NCI-H69 (cell line): ENCODE results near the gene STAT5A.
"Not testable (repeated sequence)": the region's sequence is repeated elsewhere in the genome, so short reads cannot be mapped to it uniquely, and the experiment has no call there.

Experiments
- DNase-seq: peaks from one replicate; lab custom pipeline; 2025; lab: John Stamatoyannopoulos, UW

STAT5A gene

DNA sequence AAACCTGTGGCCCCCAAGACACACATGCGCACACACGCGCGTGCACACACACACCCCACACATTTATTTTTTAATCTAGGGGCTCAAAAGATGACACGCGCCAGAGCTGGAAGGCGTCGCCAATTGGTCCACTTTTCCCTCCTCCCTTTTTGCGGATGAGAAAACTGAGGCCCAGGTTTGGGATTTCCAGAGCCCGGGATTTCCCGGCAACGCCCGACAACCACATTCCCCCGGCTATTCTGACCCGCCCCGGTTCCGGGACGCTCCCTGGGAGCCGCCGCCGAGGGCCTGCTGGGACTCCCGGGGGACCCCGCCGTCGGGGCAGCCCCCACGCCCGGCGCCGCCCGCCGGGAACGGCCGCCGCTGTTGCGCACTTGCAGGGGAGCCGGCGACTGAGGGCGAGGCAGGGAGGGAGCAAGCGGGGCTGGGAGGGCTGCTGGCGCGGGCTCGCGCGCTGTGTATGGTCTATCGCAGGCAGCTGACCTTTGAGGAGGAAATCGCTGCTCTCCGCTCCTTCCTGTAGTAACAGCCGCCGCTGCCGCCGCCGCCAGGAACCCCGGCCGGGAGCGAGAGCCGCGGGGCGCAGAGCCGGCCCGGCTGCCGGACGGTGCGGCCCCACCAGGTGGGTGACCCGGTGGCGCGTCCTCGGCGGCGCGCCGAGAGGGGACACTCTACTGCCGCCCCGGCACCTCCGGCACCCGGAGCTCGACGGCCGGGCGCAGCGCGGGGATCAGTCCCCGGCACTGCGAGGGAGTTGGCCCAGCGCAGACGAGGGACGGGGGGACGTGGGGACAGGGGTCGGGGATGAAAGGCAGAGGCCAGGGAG is at the start of gene STAT5A:
Gene STAT5A (plus strand): TSS at position 522 of the 826 bp plus-strand sequence. CDS start 914 bp downstream, outside the sequence.
- DNase-seq, result peak; percentile 86

DNA sequence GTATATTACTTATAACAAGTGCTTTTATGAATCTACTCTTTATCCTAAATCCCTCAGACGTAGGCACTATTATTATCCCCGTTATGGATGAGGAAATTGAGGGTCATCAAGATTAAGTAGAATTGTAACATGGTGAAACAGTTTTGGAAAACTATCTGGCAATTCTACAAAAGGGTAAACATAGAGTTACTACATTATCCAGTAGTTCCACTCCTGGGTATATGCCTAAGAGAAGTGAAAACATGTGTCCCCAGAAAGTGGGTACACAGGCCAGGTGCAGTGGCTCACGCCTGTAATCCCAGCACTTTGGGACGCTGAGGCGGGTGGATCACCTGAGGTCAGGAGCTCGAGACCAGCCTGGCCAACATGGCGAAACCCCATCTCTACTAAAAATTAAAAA is 48.7 kb upstream of the STAT5A start:
- DNase-seq, result not testable (repeated sequence)

DNA sequence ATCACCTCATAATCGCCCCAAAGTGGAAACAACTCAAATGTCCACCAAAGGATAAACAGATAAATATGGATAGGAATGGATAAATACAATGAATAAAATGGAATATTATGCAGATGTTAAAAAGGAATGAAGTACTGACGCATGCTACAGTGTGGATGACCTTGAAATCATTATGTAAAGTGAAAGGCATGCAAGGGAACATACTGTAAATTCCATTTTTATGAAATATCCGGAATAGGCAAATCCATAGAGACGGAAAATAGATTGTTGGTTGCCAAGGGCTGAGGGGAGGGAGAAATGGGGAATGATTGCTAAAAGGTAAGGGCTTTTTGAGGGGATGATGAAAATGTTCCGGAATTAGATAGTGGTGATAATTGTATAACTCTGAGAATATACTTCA is 48.1 kb upstream of the STAT5A start:
- no peak for DNase-seq

DNA sequence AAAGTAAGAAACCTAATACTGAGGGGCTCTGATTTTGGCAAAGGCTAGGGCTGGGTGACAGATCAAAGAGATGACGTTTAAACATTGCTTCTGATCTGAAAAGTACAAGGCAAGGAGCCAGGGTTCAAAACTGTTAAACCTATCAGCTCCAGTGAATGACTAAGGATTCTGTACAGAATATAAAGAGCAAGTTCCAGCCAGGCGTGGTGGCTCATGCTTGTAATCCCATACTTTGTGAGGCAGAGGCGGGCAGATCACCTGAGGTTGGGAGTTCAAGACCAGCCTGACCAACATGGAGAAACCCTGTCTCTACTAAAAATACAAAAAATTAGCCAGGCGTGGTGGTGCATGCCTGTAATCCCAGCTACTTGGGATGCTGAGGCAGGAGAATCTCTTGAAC is 47.4 kb upstream of the STAT5A start:
- not testable (repeated sequence) for DNase-seq

DNA sequence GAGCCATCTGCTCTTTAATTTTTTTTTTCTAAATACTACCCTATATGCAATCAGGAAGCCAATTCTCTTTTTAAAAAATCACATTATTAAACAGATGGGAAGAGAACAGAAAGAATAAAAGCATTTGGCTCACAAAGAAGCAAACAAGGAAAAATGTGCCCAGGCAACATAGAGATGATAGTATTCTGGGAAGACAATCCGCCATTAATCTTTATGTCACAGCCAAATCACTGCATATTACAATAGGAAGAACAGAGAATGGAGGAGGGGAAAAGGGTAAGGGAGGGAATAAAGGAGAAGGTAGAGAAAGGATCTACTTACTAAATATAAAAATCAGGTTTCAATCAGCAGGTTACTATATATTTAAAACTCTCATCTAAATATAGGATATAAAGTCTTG is 46.4 kb upstream of the STAT5A start:
- no peak for DNase-seq

DNA sequence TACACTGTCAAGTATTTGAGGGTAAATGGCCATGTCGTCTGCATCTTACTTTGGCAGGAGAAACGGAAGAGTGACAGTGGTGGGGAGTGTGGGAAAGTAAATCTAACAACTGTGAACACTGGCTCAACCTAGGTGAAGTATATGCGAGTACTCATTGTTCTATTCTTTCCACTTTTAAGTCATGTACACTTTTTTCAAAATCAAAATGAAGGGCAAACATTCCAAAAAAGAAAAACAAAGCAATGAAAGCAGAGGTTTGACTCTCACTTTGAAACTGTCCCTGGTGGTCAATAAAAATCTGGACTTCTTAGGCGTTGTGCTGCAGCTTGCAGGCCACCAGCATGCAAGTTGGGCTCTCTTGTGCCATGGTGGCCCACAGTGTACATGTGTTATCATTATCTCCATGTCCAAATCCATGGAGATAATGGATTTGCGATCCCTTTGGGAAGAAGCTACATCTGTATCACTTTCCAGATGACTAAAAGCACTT is 44.8 kb upstream of the STAT5A start:
- no peak for DNase-seq

DNA sequence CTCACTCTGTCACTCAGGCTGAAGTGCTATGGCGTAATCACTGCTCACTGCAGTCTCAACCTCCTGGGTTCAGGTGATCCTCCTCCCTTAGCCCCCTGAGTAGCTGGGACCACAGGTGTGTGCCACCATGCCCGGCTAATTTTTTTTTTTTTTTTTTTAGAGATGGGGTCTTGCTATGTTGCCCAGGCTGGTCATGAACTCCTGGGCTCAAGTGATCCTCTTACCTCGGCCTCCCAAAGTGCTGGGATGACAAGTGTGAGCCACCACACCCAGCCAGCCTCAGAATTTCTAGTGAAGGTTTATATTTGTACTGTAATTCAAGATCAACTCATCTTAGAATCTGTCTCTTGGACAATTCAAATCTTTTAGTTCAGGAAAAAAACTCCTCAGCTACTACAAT is 44.2 kb upstream of the STAT5A start:
- DNase-seq, result not testable (repeated sequence)

DNA sequence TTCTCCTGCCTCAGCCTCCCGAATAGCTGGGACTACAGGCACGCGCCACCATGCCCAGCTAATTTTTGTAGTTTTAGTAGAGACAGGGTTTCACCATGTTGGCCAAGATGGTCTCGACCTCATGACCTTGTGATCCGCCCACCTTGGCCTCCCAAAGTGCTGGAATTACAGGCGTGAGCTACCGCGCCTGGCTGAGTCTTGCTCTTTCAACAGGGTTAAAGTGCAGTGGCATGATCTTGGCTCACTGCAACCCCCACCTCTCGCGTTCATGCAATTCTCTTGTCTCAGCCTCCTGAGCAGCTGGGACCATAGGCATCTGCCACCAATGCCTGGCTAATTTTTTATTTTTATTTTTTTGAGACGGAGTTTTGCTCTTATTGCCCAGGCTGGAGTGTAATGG is 43.1 kb upstream of the STAT5A start:
- DNase-seq, result not testable (repeated sequence)

DNA sequence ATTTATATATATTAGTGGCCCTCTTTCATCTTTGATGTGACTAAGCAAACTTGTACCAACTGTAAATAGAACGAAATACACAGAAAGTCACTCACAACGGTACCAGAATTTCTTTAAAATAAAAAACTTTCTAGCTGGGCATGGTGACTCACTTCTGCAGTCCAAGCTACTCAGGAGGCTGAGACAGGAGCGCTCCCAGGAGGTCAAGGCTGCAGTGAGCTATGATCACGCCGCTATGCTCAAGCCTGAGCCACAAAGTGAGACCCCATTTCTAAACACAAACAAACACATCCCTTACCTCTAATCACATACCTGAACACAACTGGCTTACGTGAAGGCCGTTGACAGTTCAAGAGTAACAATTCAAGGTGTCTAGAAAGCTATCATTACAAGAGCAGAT is 41.8 kb upstream of the STAT5A start:
- no peak for DNase-seq

DNA sequence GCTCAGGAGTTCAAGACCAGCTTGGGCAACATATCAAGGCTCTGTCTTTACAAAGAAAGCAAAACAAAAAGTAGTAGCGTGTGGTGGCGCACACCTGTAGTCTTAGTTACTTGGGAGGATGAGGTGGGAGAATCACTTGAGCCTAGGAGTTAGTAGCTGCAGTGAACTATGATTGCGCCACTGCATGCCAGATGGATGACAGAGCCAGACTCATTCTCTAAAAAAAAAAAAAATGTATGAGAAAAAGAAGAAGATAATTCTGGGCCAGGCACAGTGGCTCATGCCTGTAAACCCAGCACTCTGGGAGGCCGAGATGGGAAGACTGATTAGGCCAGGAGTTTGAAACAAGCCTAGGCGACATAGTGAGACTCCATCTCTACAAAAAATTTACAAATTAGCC is 40.6 kb upstream of the STAT5A start:
- DNase-seq, result no peak

DNA sequence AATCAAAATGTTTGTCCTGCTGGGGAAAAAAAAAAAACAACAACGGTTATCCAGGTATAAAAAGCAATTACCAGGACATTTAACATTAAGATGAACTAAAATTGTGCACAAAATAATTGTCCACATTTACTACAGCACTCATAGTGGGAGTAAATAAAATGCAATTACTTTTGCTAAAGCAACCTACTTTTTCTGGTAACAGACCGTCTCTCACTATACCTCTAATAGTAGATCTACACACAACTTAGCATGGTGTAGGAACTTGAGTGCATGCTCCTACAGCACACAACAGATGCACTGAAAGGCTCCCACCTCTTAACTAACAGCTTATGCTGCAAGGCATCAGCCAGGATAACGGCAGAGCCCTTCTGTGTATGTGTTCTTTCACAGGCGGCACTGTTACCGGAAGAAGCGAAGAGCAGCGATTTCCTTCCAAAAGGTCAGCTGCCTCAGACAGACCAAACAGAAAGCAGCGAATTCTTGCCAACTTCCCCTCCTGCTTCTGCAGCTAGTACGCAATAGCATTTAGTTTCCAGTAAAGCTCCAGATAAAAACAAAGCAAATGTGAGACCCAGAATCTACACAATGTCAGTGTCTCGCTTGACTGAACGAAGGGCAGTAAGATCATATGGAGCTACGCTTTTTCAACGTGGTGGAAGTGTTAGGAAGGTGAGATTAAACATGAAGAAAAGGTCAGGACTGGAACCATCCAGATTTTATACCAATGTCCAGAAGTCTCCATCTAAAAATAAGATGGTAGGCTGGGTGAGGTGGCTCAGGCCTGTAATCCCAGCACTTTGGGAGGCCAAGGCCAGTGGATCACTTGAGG is 39.7 kb upstream of the STAT5A start:
- peak; percentile 65 for DNase-seq

DNA sequence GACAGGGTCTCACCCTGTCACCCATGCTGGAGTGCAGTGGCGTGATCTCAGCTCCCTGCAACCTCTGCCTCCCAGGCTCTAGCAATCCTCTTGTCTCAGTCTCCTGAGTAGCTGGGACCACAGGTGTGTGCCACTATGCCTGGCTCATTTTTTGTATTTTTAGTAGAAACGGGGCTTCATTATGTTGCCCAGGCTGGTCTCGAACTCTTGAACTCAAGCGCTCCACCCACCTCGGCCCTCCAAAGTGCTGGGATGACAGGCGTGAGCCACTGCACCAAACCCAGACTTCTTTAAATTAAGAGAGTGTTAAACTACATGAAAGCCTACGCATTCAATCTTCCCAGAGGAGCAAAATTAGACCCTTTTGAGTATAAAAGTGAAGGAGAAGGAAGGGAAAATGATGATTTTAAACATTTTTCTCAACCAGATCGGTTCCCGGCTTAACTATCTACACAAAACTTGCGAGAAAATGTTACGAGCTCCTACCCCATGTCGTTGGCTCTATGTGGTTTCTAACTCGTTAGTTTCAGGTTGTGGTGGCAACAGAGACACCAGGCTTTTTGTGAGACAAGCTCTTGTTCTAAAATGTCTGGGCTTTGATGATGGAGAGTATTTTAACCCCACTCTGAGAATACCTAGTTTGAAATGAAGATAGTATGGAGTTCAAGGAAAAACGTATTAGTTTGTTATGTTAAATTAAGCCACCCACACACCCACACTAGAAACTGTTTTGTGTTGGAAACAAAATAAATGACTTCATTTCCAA is 38.4 kb upstream of the STAT5A start:
- DNase-seq, result no peak

DNA sequence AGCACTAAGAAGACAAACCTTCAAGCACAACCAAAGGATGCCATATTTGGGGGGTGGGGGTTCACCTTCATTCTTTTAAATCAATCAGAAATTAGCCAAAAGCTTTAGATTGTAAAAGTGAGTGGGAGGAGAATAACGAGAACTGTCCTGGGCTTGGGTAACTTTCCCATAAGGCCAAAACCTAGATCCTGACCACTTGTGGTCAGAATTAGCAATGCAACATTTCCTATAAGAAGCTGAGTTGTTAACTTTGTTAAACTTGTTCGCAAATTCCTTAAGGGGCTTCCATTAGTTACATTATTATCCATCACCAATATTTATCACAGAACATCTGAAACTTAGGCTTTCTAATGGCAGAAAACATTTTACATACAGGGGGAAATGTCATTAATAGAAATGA is 37.2 kb upstream of the STAT5A start:
- DNase-seq, result no peak

DNA sequence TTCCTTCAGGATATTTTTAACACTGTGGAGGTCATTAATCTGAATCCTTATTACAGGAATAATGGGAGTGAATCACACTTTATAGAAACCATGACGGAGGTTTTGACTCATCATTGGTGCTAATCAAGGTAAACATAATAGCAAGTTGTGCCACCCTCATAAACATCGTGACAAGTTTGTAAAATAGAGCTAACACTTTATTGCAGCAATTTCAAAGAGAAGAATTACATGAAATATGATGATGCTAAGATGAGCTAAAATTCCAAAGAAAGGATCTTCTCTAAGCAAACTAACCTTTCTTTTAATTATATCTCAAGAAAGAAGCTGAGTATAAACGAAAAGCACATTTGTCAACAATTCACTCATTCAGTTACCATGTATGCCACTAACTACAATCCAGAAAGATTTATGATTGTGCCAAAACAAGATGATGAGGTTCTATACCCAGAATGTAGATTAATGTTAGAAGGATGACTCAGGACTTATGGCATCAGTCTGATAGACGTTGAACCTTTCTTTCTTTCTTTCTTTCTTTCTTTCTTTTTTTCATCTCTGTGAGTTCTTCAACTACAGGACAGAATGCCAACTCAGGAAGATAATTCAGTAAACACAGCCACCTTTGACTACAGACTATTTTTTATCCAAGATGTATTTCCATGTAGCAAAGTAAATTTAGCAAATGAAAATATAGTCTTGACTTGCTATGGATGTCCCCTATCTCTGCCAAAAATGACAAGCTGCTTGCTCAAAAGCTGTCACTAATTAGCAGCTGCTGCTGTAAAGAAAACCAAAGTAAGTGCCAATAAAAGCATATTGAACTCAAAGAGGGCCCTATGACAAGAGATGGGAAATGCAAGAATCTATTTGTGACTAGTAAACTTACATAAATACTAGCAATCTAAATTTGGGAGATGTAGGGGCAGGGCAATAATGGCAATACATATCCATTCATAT is 35.4 kb upstream of the STAT5A start:
- peak; percentile 46 for DNase-seq

DNA sequence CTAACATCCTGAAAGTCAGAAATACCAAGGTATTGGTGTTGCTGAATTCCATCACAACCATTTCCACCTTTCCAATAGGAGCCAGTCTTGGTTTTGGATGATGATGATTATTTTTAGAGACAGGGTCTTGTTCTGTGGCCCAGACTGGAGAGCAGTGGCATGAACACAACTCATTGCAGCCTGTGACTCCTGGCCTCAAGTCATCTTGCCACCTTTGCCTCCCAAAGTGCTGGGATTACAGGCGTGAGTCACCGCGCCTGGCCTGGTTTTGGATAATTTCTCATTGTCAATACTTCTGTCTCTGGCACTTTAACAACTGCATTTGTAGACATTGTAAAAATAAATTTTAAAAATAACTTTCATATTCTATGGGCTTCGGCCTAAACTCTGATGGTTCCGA is 34.7 kb upstream of the STAT5A start:
- DNase-seq, result no peak

DNA sequence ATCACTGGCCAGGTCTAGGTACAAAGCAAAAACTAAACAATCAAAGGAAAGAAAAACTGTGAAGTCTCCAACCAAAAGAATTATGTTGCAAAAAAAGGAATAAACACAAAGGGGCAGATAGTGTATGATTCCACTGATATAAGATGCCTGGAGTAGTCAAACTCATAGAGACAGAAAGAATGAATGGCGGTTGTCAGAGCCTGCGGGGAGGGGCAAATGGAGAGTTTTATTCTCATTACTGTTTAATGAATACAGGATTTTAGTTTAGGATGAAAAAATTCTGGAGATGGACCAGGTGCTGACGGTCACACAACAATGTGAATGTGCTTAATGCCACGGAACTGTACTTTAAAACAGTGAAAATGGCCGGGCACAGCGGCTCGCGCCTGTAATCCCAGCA is 32.9 kb upstream of the STAT5A start:
- no peak for DNase-seq

DNA sequence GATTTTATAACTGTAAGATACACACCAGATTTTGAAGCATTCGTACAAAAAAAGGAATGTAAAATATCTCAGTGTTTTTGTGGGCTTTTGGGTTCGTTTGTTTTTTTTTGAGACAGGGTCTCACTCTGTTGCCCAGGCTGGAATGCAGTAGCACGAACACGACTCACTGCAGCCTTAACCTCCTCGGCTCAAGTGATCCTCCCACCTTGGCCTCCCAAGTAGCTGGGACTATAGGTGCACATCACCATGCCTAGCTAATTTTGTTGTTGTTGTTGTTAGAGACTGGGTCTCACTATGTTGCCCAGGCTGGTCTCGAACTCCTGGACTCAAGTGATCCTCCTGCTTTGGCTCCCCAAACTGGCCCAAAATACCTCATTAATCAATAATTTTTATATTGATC is 28.0 kb upstream of the STAT5A start:
- no peak for DNase-seq

DNA sequence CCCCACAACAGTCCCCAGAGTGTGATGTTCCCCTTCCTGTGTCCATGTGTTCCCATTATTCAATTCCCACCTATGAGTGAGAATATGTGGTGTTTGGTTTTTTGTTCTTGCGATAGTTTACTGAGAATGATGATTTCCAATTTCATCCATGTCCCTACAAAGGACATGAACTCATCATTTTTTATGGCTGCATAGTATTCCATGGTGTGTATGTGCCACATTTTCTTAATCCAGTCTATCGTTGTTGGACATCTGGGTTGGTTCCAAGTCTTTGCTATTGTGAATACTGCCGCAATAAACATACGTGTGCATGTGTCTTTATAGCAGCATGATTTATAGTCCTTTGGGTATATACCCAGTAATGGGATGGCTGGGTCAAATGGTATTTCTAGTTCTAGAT is 23.9 kb upstream of the STAT5A start:
- DNase-seq, result not testable (repeated sequence)

DNA sequence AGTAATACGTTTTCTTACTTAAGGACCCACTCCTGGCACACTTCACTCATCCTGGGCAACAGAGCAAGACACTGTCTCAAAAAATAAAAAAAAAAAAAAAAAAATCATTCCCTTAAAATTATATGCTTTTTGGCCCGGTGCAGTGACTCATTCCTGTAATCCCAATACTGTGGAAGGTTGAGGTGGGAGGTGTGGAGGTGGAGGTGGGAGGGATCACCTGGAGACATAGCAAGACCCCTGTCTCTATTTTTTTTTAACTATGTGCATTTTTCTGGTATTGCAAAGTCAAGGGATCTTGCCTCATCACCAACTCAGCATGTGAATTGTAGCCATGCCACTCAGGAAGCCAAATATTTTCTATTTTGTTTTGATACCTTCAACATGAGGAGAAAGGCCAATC is 21.8 kb upstream of the STAT5A start:
- DNase-seq, result no peak

DNA sequence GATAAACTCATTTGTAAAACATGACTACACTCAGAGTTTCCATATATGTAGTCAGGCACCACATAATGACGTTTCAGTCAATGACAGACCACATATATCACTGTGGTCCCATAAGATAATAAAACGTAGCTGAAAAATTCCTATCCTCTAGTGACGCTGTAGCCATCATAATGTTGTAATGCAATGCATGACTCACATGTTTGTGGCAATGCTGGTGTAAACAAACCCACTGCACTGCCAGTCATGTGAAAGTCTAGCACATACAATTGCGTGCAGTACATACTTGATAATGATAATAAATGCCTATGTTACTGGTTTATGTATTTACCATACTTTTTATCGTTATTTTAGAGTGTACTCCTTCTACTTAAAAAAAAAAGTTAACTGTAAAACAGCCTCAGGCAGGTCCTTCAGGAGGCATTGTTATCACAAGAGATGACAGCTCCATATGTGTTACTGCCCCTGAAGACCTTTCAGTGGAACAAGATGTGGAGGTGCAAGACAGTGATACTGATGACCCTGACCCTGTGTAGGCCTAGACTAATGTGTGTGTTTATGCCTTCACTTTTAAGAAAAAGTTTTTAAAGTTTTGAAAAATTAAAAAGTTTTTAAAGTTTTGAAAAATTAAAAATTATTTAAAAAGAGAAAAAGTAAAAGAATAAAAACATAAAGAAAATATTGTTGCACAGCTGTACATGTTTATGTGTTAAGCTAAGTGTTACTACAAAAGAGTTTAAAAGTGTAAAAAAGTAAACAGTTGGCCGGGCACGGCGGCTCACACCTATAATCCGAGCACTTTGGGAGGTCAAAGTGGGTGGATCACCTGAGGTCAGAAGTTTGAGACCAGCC is 21.2 kb upstream of the STAT5A start:
- no peak for DNase-seq
